Stimulated activated naive CD8-positive, alpha-beta T cell treated with anti-CD3 and anti-CD28 coated beads, Interleukin-15, Interleukin-2, amounts not matched to agents 100 ng/mL and 50 ng/mL, for 24 hours (primary cell): Measurements from ENCODE around the gene PEF1.
A peak's percentile ranks its signal among the peaks of the same experiment; 100 is the strongest.

Experiments
- H3K27ac Mint-ChIP-seq: one replicate; pipeline ENCODE4 v1.8.0; 2021; ENCODE audit warnings: mild to moderate bottlenecking, mixed read lengths
- H3K27me3 Mint-ChIP-seq: one replicate; pipeline ENCODE4 v1.8.0; 2021; ENCODE audit warnings: mixed read lengths
- H3K36me3 Mint-ChIP-seq: one replicate; pipeline ENCODE4 v1.8.0; 2021; ENCODE audit warnings: low read depth, mixed read lengths
- H3K4me1 Mint-ChIP-seq: one replicate; pipeline ENCODE4 v1.8.0; 2021; ENCODE audit warnings: low read depth, mixed read lengths
- H3K4me3 Mint-ChIP-seq: one replicate; pipeline ENCODE4 v1.8.0; 2021; ENCODE audit warnings: mild to moderate bottlenecking, mixed read lengths
- H3K9me3 Mint-ChIP-seq: one replicate; pipeline ENCODE4 v1.8.0; 2021; ENCODE audit warnings: mixed read lengths

The PEF1 gene

GRCh38 chr1:31677949-31678348 lies 33.3 kb upstream of the PEF1 start:
- Mint-ChIP-seq H3K4me3 (no peak overlapping the region), H3K36me3 (no peaks in the 10 kb centered on the region), H3K9me3 (no peaks in the 10 kb centered on the region), H3K27me3 (no peaks in the 10 kb centered on the region), H3K4me1 (no peaks in the 10 kb centered on the region), H3K27ac (no peak overlapping the region)

- Mint-ChIP-seq H3K4me1 (no peaks in the 10 kb centered on the region), H3K4me3 (no peak overlapping the region), H3K36me3 (no peaks in the 10 kb centered on the region)
These were observed 32.7 kb upstream of the PEF1 start for GRCh38 chr1:31677401-31677800.

GRCh38 chr1:31675756-31676155 lies 31.1 kb upstream of the PEF1 start:
- Mint-ChIP-seq H3K27me3 (peaks cover 4% of the 10 kb centered on the region), H3K36me3 (no peaks in the 10 kb centered on the region), H3K9me3 (no peaks in the 10 kb centered on the region), H3K4me3 (no peak overlapping the region), H3K4me1 (peaks cover 3% of the 10 kb centered on the region), H3K27ac (no peak overlapping the region)

More at GRCh38 chr1:31677401-31677800, 32.7 kb upstream of the PEF1 start:
- Mint-ChIP-seq H3K27ac (no peak overlapping the region), H3K27me3 (no peaks in the 10 kb centered on the region), H3K9me3 (no peaks in the 10 kb centered on the region)

GRCh38 chr1:31675161-31675560 lies 30.5 kb upstream of the PEF1 start:
- H3K36me3 Mint-ChIP-seq, result no peaks in the 10 kb centered on the region
- no peaks in the 10 kb centered on the region for H3K9me3 Mint-ChIP-seq
- H3K4me1 Mint-ChIP-seq, result peaks cover 7% of the 10 kb centered on the region
- H3K4me3 Mint-ChIP-seq, result no peak overlapping the region
- peaks cover 6% of the 10 kb centered on the region for H3K27me3 Mint-ChIP-seq
- H3K27ac Mint-ChIP-seq, result no peak overlapping the region

- Mint-ChIP-seq H3K36me3 (no peaks in the 10 kb centered on the region), H3K27me3 (peaks cover 10% of the 10 kb centered on the region), H3K27ac (no peak overlapping the region), H3K4me3 (no peak overlapping the region), H3K9me3 (no peaks in the 10 kb centered on the region), H3K4me1 (peaks cover 11% of the 10 kb centered on the region)
These were observed 29.9 kb upstream of the PEF1 start for GRCh38 chr1:31674626-31675025.

GRCh38 chr1:31673433-31673832 lies 28.8 kb upstream of the PEF1 start:
- H3K27ac Mint-ChIP-seq, result no peak overlapping the region
- H3K4me3 Mint-ChIP-seq, result no peak overlapping the region
- H3K9me3 Mint-ChIP-seq, result no peaks in the 10 kb centered on the region
- peaks cover 15% of the 10 kb centered on the region for H3K4me1 Mint-ChIP-seq
- no peaks in the 10 kb centered on the region for H3K36me3 Mint-ChIP-seq
- H3K27me3 Mint-ChIP-seq, result peaks cover 15% of the 10 kb centered on the region

- no peak overlapping the region for H3K4me3 Mint-ChIP-seq
- H3K27ac Mint-ChIP-seq, result no peak overlapping the region
- peaks cover 15% of the 10 kb centered on the region for H3K4me1 Mint-ChIP-seq
- H3K36me3 Mint-ChIP-seq, result no peaks in the 10 kb centered on the region
- H3K27me3 Mint-ChIP-seq, result peaks cover 15% of the 10 kb centered on the region
- H3K9me3 Mint-ChIP-seq, result no peaks in the 10 kb centered on the region
These were observed 28.3 kb upstream of the PEF1 start for GRCh38 chr1:31672986-31673385.

- Mint-ChIP-seq H3K9me3 (no peaks in the 10 kb centered on the region), H3K36me3 (no peaks in the 10 kb centered on the region), H3K27me3 (peaks cover 15% of the 10 kb centered on the region), H3K4me3 (no peak overlapping the region), H3K27ac (no peak overlapping the region), H3K4me1 (peaks cover 15% of the 10 kb centered on the region)
These were observed 27.0 kb upstream of the PEF1 start for GRCh38 chr1:31671561-31672201.

- Mint-ChIP-seq H3K27me3 (peaks cover 15% of the 10 kb centered on the region), H3K9me3 (no peaks in the 10 kb centered on the region), H3K27ac (no peak overlapping the region), H3K4me1 (peaks cover 15% of the 10 kb centered on the region), H3K36me3 (no peaks in the 10 kb centered on the region), H3K4me3 (no peak overlapping the region)
These were observed 26.5 kb upstream of the PEF1 start for GRCh38 chr1:31671147-31671546.

GRCh38 chr1:31670593-31670964 lies 25.9 kb upstream of the PEF1 start:
- no peak overlapping the region for H3K27ac Mint-ChIP-seq
- H3K9me3 Mint-ChIP-seq, result no peaks in the 10 kb centered on the region
- peaks cover 15% of the 10 kb centered on the region for H3K4me1 Mint-ChIP-seq
- H3K4me3 Mint-ChIP-seq, result no peak overlapping the region
- no peaks in the 10 kb centered on the region for H3K36me3 Mint-ChIP-seq
- peaks cover 15% of the 10 kb centered on the region for H3K27me3 Mint-ChIP-seq

GRCh38 chr1:31669786-31670592 lies 25.3 kb upstream of the PEF1 start:
- H3K27me3 Mint-ChIP-seq, result peaks cover 15% of the 10 kb centered on the region
- H3K9me3 Mint-ChIP-seq, result no peaks in the 10 kb centered on the region
- peak overlapping the region; percentile 57 for H3K4me3 Mint-ChIP-seq
- H3K27ac Mint-ChIP-seq, result peak overlapping the region; percentile 39
- no peaks in the 10 kb centered on the region for H3K36me3 Mint-ChIP-seq
- peaks cover 15% of the 10 kb centered on the region for H3K4me1 Mint-ChIP-seq

- Mint-ChIP-seq H3K36me3 (no peaks in the 10 kb centered on the region), H3K4me3 (no peak overlapping the region), H3K27ac (no peak overlapping the region), H3K9me3 (no peaks in the 10 kb centered on the region), H3K4me1 (peaks cover 15% of the 10 kb centered on the region), H3K27me3 (peaks cover 15% of the 10 kb centered on the region)
These were observed 24.7 kb upstream of the PEF1 start for GRCh38 chr1:31669433-31669785.

GRCh38 chr1:31668303-31668883 lies 23.7 kb upstream of the PEF1 start:
- Mint-ChIP-seq H3K27me3 (peaks cover 15% of the 10 kb centered on the region), H3K9me3 (no peaks in the 10 kb centered on the region), H3K4me3 (no peak overlapping the region), H3K4me1 (peaks cover 15% of the 10 kb centered on the region), H3K27ac (no peak overlapping the region), H3K36me3 (no peaks in the 10 kb centered on the region)

GRCh38 chr1:31667065-31667785 lies 22.5 kb upstream of the PEF1 start:
- H3K9me3 Mint-ChIP-seq, result no peaks in the 10 kb centered on the region
- H3K27ac Mint-ChIP-seq, result no peak overlapping the region
- H3K4me3 Mint-ChIP-seq, result no peak overlapping the region
- peaks cover 15% of the 10 kb centered on the region for H3K4me1 Mint-ChIP-seq
- peaks cover 17% of the 10 kb centered on the region for H3K27me3 Mint-ChIP-seq
- H3K36me3 Mint-ChIP-seq, result no peaks in the 10 kb centered on the region
